Limb (tissue), 2 donors: ENCODE measurements around the gene BIRC2.
"Not testable (repeated sequence)": the region's sequence is repeated elsewhere in the genome, so short reads cannot be mapped to it uniquely, and the experiment has no call there.

Experiments
- DNase-seq, 2 donors: peaks; one replicate each; pipeline ENCODE4 v3.0.0-alpha.2; 2016; ENCODE audit errors: extremely low spot score in 2 of 2

Gene BIRC2

DNA sequence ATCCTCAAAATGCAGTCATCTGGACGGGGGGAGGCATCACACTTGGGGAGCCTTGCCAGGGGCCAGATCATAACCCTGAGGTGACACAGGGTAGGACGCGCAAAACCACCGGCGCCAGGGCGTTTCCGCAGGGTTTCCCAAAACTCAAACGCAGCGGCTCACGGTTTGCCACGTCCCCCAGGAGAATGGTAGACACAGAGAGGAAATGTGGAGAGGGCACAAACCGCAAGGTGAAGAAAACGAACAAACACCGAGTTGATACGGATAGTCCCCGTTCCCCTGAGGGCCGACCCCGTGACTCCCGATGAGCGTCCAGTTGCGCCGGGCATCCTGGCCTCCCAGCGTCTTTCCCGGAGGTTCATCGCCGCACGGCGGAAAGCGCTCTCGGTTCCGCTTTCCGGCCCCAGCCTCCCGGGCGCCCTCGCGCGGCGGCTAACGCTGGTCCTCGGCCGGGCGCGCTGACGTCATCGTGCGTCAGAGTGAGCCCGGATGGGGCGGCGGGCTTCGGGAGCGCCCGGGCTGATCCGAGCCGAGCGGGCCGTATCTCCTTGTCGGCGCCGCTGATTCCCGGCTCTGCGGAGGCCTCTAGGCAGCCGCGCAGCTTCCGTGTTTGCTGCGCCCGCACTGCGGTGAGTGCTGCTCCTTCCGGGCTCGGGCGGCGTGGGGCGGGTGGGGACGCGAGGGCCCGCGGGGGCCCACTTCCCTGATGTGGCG, at the start of gene BIRC2:
Gene BIRC2, plus strand, starts transcription at position 467 of the 714 bp plus-strand sequence. CDS start 2,641 bp downstream, outside the sequence.
- peak; percentile 94 to 98 for DNase-seq

DNA sequence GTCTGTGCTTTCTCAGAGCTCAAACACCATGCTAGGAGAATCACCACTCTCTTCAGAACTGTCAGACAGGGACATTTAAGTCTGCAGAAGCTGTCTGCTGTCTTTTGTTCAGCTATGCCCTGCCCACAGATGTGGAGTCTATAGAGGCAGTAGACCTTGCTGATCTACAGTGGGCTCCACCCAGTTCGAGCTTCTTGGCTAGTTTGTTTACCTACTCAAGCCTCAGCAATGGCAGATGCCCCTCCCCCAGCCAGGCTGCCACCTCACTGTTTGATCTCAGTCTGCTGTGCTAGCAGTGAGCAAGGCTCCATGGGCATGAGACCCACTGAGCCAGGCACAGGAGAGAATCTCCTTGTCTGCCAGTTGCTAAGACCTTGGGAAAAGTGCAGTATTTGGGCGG, 46.2 kb upstream of the BIRC2 start:
- not testable (repeated sequence) for DNase-seq

DNA sequence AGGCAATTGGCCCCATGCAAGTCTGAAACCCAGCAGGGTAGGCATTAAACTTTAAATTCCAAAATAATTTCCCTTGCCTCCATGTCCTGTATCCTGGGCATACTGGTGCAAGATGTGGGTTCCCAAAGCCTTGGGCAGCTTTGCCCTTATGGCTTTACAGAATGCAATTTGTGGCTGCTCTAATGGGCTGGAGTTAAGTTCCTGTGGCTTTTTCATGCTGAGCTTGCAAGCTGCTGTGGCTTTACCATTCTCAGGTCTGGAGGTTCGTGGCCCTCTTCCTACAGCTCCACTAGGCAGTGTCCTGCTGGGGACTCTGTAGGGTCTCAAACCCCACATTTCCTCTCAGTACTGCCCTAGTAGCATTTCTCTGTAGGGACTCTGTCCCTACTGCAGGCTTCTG, 44.8 kb upstream of the BIRC2 start:
- DNase-seq = no peak

DNA sequence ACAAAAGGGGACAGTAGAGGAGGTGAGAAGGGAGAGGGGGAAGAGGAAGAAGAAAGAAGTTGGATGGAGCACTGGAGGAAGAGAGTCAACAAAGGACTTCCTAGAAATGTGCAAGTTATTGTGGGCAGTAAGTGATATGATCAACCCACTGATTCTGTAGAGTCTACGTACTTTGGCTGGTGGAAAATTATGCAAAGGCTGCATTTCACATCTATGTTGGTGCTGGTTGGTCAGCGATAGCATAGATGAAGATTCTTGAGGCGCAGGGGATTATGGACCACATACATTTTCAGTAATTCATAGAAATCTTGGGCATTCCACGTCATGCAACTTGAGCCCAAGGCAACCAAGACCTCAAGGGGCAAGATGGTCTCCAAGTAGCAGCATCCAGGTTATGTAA, 42.3 kb upstream of the BIRC2 start:
- no peak for DNase-seq

DNA sequence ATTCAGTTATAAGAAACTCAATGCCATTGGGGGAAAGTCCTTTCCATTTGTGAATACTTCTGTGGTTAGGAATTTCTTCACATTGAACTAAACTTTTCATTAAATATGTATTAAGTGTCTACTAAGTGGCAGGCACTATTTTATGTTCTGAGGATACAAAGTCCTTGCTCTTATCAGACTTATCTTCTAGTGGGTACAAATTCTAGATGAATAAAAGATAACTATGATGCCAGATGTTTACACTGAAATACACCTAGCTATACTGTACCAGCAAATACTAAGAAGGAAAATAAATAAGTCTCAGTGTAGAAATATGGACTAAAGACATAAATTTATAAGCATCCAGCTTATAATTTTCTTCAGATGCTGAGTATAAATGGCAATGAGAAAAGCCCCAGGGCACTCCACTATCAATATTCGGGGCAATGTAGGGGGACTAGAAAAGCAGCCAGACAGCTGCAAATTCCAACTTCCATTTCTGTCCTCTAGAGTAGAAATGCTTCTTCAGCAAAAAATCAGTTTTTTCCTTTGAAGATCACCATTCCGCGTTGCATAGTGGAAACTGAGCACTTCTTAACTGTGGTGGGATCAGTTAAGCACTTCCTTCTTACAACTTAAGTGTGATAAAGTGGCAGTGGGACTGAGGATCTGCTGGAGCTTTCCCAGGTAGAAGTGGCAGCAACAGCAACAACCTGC, 41.5 kb upstream of the BIRC2 start:
- DNase-seq = no peak

DNA sequence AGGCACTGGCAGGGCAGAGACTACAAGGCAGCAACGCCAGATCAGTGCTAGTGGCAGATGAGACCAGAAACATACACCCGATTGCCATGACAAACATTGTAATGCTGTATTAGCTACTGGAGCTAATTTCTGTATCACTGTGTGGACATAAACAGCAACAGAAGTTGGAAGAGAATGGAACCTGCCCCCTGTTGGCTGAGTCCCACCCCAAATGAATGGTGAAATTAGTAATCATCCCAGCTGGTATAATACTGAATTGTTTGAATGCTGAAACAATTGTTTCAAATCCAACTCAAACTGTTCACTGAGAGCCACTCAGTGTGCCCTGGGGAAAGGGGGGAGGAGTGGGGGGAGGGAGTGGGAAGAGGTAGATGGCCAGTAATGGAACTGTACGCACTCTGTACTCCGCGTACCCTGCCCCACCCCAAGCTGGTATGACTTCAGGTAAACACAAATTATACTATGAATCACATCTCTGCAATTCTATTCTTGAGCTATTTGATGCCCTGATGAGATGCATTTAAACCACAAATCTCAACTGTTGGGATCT, 40.9 kb upstream of the BIRC2 start:
- no peak for DNase-seq

DNA sequence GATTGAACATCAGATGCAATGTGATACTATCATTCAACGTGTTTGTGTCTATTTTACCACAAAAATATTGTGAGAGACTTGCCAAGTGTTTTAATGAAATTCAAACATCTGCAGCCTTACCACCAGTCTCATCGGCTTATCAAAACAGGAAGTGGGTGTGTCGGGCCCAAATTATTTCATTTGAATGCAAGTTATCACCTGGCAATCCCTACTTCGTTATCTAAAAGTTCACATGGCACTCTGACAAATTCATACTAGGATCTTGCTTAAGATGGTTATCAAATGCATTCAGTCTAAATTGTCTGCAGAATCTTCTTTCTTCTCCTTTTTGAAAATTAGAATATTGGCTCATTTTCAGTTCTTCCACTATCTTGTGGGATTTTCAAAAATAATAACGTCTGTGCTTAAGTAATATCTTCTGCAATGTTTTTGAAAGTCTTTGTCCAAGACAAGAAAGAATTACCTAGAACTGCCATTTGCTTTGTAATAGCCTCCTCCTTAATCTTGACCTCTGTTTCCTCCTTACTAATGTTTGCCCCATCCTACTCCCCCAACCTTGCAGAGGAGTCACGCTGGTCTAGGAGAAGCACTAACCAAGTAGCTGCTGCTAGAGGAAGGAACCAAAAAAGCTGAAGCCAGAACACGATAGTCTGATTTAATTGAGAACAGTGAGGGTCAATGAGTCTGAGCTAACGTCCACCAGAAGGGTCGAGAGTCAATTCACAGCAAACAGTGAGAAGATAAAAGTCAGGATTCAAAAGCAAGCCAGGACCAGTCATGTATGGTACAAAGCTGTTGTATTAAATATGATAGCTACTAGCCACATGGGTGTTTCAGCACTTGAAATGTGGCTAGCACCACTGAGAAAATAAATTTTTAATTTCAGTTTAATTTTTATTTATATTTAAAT, 39.9 kb upstream of the BIRC2 start:
- no peak for DNase-seq

DNA sequence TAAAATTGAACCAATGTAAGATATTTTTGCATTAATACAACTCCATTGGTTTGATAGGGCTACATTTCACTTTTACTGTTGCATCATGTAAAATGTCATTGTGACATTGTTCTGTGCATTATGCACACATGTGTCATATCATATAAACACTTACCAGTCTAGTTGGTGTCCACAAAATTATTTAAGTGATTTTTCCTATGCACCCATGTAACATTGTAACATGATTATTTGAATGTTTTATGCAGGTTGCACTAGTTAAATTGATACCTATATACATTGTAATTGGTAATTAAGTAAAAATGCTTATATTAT, 39.3 kb upstream of the BIRC2 start:
- no peak for DNase-seq

DNA sequence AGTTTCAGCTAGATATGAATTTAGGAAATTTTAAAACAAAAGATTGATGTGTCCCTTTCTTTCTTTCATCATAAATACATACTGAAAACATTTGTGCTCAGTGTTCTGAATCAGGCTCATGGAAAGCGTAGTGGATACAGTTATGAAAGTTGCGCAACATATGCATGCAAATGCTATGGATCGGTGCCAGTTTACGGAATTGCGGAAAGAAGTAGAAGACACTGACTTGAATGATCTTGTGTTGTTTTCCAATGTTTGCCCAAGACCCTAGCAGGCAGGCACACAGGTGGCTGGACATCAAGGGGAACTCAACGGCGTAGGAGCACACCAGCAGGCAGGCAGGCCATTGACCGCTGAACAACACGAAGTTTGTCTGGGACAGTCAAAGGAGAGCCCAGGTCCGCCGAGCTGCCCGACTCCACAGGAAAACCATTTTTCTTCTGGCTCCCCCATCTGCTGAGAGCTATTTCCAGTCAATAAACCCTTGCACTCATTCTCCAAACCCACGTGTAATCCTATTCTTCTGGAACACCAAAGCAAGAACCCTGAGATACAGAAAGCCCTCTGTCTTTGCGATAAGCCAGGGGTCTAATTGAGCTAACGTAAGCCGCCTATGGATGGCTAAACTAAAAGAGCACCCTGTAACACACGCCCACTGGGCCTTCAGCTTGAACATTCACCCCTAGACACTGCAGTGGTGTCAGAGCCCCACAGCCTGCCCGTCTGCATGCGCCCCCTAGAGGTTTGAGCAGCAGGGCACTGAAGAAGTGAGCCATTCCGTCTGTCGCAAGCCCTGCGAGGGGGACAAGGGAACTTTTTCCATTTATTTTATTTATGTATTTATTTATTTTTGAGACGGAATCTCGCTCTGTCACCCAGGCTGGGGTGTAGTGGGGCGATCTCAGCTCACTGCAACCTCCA, 37.1 kb upstream of the BIRC2 start:
- no peak for DNase-seq

DNA sequence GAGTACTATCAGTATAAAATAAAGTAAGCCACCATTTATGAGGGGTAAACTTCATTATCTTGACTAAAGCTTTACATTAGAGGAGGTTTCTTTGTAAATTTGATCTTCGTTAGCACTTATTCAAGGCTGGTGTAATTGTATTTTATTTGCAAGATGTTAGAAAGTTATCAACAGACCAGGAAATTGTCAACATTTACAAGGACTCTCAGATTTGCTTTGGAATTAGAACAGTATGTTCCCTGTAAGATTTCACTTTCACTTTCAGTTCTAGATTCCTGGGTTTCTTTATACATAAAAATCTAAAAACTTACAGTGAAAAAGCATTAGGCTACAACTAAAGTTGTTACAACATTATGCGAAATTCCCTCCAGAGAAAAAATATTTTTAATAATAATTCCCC, 34.3 kb upstream of the BIRC2 start:
- DNase-seq = peak in 1 of 2 donors; percentile 39

DNA sequence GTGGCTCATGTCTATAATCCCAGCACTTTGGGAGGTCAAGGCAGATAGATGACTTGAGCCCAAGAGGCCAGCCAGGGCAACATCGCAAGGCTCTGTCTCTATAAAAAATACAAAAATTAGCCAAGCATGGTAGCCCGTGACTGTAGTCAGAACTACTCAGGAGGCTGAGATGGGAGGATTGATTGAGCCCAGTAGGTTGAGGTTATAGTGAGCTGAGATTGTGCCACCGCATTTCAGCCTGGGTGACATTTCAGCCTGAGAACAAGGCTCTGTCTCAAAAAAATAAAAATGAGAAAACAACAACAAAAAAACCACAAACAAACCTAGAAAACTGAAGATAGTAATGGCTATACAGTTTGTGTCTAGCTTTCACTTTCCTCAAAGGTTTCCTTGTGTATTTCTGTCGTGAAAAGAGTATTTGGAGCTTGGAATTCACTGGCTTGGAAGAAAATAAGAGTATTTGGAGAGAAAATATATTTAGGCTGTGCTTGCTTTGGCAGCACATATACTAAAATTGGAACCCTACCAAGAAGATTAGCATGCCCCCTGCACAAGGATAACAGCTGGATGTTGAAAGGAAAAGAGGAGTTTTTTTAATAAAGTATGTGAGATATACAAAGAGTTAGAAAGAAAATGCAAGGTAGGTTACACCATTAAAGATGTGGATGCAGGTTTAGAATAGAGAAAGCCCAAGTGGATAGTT, 33.6 kb upstream of the BIRC2 start:
- no peak for DNase-seq

DNA sequence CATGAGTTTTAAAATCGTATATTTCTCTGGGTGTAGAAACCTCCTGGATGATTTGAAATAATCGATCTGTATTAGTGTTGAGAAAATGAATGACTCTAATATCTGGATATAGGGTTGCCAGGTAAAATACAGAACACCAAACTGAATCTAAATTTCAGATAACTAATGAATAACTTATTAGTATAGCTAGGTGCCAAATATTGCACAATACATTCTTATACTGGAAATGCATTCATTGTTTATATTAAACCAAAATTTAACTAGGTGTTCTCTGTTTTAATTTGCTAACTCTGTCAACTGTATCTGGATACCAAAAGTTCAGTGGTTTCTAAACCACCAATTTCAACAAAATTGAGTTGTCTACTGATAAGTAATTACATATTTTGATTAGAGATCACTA, 32.2 kb upstream of the BIRC2 start:
- no peak for DNase-seq

DNA sequence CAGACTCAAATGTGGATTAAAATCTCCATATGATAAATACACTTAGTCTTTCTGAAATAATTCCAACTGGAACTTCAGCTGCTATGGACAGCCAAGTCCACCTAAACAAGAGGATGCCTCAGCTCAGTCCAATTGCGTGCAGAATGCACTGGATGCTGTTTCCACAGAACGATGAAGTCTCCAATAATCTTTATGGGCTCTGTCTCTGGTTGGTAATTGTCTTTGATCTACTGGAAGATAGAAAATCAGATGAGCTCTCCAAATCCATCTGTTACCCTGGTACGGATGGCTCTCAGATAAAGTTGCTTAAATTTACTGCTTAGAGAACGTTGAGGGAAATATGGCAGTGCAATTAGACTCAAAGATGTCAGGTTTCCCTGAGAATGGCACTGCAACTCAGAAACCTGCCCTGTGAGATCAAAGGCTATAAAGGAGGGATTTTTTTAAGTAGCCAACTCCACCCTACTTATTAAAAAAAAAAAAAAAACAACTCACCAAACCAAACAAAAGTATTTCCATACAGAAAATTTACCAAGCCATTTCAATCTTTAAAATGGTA, 30.6 kb upstream of the BIRC2 start:
- DNase-seq = no peak

DNA sequence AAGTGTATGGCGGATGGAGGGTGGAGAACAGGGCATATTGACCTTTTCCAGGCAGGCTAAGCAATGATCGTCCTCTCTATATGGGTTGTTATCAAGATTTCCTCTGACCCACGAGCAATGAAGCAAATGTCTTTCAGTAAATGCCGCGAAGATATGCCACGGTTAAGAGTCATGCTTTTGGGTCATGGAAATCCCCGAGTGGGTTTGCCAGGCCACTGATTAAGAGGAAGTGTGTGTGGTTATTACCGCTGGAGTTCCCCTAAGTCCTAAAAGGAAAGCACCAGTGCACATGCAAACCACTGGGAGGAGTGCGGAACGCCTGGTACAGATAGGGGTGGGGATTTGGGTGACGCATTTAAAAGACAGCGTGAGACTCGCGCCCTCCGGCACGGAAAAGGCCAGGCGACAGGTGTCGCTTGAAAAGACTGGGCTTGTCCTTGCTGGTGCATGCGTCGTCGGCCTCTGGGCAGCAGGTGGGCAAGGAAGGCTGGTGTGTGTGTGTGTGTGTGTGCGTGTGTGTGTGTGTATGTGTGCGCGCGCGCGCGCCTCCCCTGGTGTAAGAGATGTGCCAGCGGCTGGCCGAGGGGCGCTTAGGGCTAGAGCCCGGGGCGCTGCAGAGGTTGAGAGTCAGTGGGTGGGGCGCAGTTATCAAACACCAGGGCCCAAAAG, 29.8 kb upstream of the BIRC2 start, which contains the start of gene BIRC3:
Gene BIRC3, plus strand, starts transcription at position 386 of the 669 bp plus-strand sequence. CDS start 7,026 bp downstream, outside the sequence.
- peak; percentile 45 to 76 for DNase-seq

DNA sequence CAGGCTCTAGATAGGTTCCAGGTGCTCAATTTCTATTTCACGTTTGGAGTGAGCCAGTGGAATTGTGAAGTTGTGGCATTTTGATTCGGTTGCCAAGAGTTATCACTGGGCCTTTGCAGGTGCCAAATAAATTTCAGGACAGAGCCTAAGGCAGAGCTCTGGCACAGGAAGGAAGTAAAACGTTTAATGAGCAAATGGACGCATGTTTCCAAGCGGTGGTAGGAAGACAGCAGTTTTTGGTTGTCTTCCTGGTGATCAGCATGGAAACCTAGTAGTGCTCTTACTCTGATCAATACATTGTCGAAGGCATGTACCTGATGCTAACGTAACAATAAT, 29.3 kb upstream of the BIRC2 start:
- no peak for DNase-seq

DNA sequence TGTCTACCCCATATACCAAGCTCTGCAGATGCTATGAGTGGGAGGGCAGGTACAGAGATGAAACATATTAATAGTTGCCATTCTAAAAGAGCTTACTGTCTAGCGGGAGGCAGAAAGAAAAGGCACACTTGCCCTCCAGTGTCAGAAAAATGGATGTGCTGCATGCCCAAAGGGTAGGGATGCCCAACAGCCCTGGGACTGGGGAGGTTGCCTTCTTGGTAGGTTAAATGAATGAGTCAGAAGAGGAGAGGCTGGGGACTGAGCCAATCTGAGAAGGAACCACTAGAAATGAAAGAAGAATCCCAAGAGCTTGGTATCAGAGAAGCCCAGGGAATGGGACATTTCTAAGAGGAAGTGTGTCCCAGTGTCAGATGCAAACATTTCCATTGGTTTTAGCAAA, 28.5 kb upstream of the BIRC2 start:
- no peak for DNase-seq

DNA sequence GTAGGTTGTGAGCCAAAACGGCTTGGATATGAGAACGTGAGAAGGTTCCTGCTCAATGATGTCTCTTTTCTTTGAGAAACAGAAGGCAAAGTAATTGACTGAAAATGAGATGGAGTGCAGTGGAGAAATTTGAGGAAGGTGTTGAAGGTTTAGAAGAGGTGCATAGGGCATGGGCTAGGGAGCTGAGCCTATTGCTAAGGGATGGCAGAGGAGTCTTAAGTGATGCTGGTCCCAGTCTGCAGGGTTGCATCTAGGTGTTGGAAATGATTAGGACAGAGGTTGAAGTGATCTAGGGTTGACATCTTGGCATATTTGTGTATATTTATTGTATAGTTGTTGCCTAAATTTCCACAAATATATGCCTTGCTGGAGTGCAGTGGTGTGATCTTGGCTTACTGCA, 27.5 kb upstream of the BIRC2 start:
- no peak for DNase-seq

DNA sequence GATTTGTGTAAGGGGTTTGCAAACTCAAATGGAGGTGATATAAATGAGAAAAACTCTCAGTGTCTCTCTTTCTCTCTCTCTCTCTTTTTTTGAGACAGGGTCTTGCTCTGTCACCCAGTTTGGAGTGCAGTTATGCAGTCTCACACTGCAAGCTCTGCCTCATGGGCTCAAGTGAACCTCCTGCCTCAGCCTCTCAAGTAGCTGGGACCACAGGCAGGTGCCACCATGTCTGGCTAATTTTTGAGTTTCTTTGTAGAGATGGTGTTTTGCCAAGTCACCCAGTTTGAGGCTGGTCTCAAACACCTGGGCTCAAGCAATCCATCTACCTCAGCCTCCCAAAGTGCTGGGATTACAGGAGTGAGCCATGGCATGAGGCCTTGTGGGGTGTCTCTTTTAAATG, 26.8 kb upstream of the BIRC2 start:
- no peak for DNase-seq

DNA sequence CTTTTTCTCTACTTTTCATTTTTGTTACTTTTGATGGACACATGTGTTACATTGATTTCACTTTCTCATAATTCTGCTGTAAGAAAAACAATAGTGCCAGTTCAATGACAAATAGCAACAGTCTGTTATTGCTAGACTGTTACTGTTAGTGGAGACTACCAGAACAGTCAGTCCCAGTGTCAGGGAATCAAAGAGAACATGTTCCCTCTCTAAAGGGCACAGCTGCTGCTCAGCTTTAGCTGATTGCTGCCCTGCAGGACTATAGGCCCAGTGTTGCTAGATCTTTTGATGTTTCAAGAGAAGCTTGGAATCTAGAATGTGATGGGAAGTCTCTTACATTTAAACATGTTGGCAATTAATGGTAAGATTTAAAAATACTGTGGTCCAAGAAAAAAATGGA, 26.3 kb upstream of the BIRC2 start:
- DNase-seq = no peak
